Measurements from ENCODE around the gene NCK2. TPM values are rescaled to one million over a fixed set of nuclear protein-coding genes. Genes with fewer than 3 reads are reported as not detected.

Gene NCK2
- total RNA-seq, 1 experiment from 2014 or later = 26.7 TPM

DNA sequence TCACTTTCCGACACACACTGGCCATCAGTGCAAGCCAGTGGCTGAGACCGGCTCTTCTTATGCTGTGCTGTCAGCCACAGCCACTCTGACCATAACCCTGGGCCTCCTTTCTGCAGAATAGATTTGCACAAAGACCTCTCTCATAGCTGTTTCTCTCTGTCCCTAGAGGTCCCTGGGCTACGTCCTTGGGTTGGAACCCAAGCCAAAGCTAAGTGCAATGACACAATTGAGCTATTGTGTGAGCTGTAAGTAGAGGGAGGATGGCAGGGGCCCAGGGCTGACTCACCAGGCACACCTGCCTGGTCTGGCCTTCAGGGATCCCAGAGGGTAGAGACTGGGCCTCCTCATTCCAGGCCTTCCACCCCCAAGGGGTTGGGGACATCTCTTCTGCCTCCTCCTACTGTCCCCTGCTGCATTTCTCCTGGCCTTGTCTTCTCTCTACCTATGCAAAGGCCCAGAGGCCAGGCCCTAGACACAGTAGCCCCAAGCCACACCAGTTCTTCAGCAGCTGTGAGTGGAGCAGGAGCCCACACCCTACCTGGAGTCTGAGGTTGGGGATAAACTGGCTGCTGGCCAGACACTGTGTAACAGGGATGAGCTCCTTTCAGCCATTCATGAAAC is 174.6 kb downstream of the NCK2 start:
- no TSS peak for BruUV-seq (replicated peaks)
- Histone ChIP-seq H3K27ac (ENCODE audit: low read depth, low read length) (peak overlapping the region; percentile 76), H3K27me3 (ENCODE audit: insufficient read depth, low read length) (no peaks in the 10 kb centered on the region), H3K9ac (ENCODE audit: low read length) (no peak overlapping the region), H3K79me2 (ENCODE audit: insufficient read depth, low read length) (no peaks in the 10 kb centered on the region), H3K9me3 (ENCODE audit: control insufficient read depth in 1 of 2, insufficient read depth in 1 of 2, low read depth in 1 of 2, low read length in 2 of 2) (no peaks in the 10 kb centered on the region), H3K4me2 (ENCODE audit: low read length) (peak overlapping the region; percentile 76), H3K36me3 (ENCODE audit: control insufficient read depth in 1 of 2, insufficient read depth in 2 of 2, low read length in 2 of 2) (no peaks in the 10 kb centered on the region), H2AFZ (ENCODE audit: low read depth, low read length, poor library complexity, severe bottlenecking) (no peak overlapping the region), H3K4me3 (replicated peaks in 1 of 2; ENCODE audit: low read depth in 1 of 2, low read length in 2 of 2) (peak overlapping the region in 1 of 2 experiments; percentile 32; a peak in 1 of 4 replicates), H3K9me2 (ENCODE audit: insufficient read depth) (no peaks in the 10 kb centered on the region), H4K20me1 (ENCODE audit: insufficient read depth) (no peaks in the 10 kb centered on the region), H3K4me1 (ENCODE audit: control insufficient read depth in 1 of 2, insufficient read depth in 2 of 2, low read length in 2 of 2) (peaks cover 21 to 39% of the 10 kb centered on the region in 2 experiments)
- POLR2A ChIA-PET = interaction anchor here (0.6 to 1.4 kb wide), 3 partner anchors 13 to 361 kb away, joined by 3 to 4 read pairs (median 4); no protein-coding TSS in a partner anchor
- RAD21 ChIA-PET (ENCODE audit: low non-redundant PET in 1 of 2, low total read pairs in 2 of 2, uncharacterized antibody in 2 of 2, unreplicated experiment in 2 of 2) = interaction anchor here (0.6 kb wide), 2 partner anchors 395 to 663 kb away, joined by 3 to 4 read pairs; no protein-coding TSS in a partner anchor
- ATAC-seq = peak; percentile 93
- peak; percentile 92 for DNase-seq (ENCODE audit: low read depth, low spot score)
- intact Hi-C loops (cut with micrococcal nuclease) = loop anchor here (10.0 kb wide), 1 partner anchor 166 kb away; no protein-coding TSS in a partner anchor
- TF ChIP-seq ATF3 (IDR thresholded peaks at IDR 0.05) (no peak), RAD21 (IDR thresholded peaks at IDR 0.05; ENCODE audit: low read depth) (peak; percentile 11; the same call in 1 of the 2 replicates), CEBPB (IDR thresholded peaks at IDR 0.05; ENCODE audit: low read depth) (peak; percentile 46), CBX3 (IDR thresholded peaks at IDR 0.05; ENCODE audit: low read depth) (peak; percentile 80), YY1 (IDR thresholded peaks at IDR 0.05; ENCODE audit: extremely low read depth, insufficient replicate concordance, low read depth, low read length) (no peak), SP1 (IDR thresholded peaks at IDR 0.05; ENCODE audit: low read depth) (peak; percentile 81), POLR2AphosphoS5 (IDR thresholded peaks at IDR 0.05; ENCODE audit: low read depth, low read length) (peak; percentile 31; the same call in 1 of the 2 replicates), SIN3A (IDR thresholded peaks at IDR 0.05; ENCODE audit: low read depth) (0 out of 2 replicates have a peak, but pooled peaks have one; percentile 20), FOSL1 (IDR thresholded peaks at IDR 0.05; ENCODE audit: low read depth) (peak; percentile 69; the same call in 1 of the 2 replicates), JUND (IDR thresholded peaks at IDR 0.05) (peak; percentile 76), EGR1 (IDR thresholded peaks at IDR 0.05; ENCODE audit: low read depth) (no peak)
- TF ChIP-seq, protein P1, sequence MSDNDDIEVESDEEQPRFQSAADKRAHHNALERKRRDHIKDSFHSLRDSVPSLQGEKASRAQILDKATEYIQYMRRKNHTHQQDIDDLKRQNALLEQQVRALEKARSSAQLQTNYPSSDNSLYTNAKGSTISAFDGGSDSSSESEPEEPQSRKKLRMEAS (IDR thresholded peaks at IDR 0.05) = 0 out of 2 replicates have a peak, but pooled peaks have one; percentile 7
- TF ChIP-seq, protein P2, sequence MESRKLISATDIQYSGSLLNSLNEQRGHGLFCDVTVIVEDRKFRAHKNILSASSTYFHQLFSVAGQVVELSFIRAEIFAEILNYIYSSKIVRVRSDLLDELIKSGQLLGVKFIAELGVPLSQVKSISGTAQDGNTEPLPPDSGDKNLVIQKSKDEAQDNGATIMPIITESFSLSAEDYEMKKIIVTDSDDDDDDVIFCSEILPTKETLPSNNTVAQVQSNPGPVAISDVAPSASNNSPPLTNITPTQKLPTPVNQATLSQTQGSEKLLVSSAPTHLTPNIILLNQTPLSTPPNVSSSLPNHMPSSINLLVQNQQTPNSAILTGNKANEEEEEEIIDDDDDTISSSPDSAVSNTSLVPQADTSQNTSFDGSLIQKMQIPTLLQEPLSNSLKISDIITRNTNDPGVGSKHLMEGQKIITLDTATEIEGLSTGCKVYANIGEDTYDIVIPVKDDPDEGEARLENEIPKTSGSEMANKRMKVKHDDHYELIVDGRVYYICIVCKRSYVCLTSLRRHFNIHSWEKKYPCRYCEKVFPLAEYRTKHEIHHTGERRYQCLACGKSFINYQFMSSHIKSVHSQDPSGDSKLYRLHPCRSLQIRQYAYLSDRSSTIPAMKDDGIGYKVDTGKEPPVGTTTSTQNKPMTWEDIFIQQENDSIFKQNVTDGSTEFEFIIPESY (IDR thresholded peaks at IDR 0.05; ENCODE audit: extremely low read depth, insufficient replicate concordance, low read length) = no peak
- TF ChIP-seq, protein P3, sequence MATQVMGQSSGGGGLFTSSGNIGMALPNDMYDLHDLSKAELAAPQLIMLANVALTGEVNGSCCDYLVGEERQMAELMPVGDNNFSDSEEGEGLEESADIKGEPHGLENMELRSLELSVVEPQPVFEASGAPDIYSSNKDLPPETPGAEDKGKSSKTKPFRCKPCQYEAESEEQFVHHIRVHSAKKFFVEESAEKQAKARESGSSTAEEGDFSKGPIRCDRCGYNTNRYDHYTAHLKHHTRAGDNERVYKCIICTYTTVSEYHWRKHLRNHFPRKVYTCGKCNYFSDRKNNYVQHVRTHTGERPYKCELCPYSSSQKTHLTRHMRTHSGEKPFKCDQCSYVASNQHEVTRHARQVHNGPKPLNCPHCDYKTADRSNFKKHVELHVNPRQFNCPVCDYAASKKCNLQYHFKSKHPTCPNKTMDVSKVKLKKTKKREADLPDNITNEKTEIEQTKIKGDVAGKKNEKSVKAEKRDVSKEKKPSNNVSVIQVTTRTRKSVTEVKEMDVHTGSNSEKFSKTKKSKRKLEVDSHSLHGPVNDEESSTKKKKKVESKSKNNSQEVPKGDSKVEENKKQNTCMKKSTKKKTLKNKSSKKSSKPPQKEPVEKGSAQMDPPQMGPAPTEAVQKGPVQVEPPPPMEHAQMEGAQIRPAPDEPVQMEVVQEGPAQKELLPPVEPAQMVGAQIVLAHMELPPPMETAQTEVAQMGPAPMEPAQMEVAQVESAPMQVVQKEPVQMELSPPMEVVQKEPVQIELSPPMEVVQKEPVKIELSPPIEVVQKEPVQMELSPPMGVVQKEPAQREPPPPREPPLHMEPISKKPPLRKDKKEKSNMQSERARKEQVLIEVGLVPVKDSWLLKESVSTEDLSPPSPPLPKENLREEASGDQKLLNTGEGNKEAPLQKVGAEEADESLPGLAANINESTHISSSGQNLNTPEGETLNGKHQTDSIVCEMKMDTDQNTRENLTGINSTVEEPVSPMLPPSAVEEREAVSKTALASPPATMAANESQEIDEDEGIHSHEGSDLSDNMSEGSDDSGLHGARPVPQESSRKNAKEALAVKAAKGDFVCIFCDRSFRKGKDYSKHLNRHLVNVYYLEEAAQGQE (IDR thresholded peaks at IDR 0.05; ENCODE audit: low read depth) = no peak
- CTCF ChIA-PET = interaction anchor here (1.0 to 1.1 kb wide), 4 partner anchors 8 to 343 kb away, joined by 3 to 4 read pairs (median 3); no protein-coding TSS in a partner anchor
